ENCODE measurements around the gene ATP11A.
"Not testable (repeated sequence)": the region's sequence is repeated elsewhere in the genome, so short reads cannot be mapped to it uniquely, and the experiment has no call there.

ATP11A gene

GRCh38 chr13:112840472-112841302 is 150.8 kb downstream of the ATP11A start:
- H3K4me3 ChIP-seq (ENCODE audit: low read depth, low read length) = no peak overlapping the region
- no peaks in the 10 kb centered on the region for H3K9me3 ChIP-seq (ENCODE audit: control insufficient read depth, insufficient read depth, low read depth, low read length)
- POLR2A ChIA-PET = no interaction called here
- H3K27ac ChIP-seq (ENCODE audit: extremely low read depth, low read depth, low read length) = no peak overlapping the region
- TF ChIP-seq ZNF148 (tag by site-specific recombination; IDR thresholded peaks at IDR 0.05; ENCODE audit: borderline replicate concordance) (no peak), ZNF776 (tag by site-specific recombination; IDR thresholded peaks at IDR 0.05; ENCODE audit: borderline replicate concordance) (no peak), ZBTB20 (tag by site-specific recombination; IDR thresholded peaks at IDR 0.05) (no peak), TRIM28 (IDR thresholded peaks at IDR 0.05; ENCODE audit: borderline replicate concordance, low read length) (no peak), ZNF2 (tag by site-specific recombination; IDR thresholded peaks at IDR 0.05) (no peak), PRDM4 (tag by site-specific recombination; IDR thresholded peaks at IDR 0.05) (no peak), SP3 (tag by site-specific recombination; IDR thresholded peaks at IDR 0.05) (no peak), ZNF560 (tag by site-specific recombination; IDR thresholded peaks at IDR 0.05; ENCODE audit: borderline replicate concordance) (no peak), PRDM10 (tag by site-specific recombination; IDR thresholded peaks at IDR 0.05) (no peak), ZNF394 (tag by site-specific recombination; IDR thresholded peaks at IDR 0.05; ENCODE audit: borderline replicate concordance) (no peak), ZNF544 (tag by site-specific recombination; IDR thresholded peaks at IDR 0.05) (no peak), ZSCAN16 (tag by site-specific recombination; IDR thresholded peaks at IDR 0.05) (no peak), ZNF791 (tag by site-specific recombination; IDR thresholded peaks at IDR 0.05) (no peak)
- TF ChIP-seq, protein P1, sequence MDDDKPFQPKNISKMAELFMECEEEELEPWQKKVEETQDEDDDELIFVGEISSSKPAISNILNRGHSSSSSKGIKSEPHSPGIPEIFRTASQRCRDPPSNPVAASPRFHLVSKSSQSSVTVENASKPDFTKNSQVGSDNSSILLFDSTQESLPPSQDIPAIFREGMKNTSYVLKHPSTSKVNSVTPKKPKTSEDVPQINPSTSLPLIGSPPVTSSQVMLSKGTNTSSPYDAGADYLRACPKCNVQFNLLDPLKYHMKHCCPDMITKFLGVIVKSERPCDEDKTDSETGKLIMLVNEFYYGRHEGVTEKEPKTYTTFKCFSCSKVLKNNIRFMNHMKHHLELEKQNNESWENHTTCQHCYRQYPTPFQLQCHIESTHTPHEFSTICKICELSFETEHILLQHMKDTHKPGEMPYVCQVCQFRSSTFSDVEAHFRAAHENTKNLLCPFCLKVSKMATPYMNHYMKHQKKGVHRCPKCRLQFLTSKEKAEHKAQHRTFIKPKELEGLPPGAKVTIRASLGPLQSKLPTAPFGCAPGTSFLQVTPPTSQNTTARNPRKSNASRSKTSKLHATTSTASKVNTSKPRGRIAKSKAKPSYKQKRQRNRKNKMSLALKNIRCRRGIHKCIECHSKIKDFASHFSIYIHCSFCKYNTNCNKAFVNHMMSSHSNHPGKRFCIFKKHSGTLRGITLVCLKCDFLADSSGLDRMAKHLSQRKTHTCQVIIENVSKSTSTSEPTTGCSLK (tag by site-specific recombination; IDR thresholded peaks at IDR 0.05) = no peak
- TF ChIP-seq, protein P2, sequence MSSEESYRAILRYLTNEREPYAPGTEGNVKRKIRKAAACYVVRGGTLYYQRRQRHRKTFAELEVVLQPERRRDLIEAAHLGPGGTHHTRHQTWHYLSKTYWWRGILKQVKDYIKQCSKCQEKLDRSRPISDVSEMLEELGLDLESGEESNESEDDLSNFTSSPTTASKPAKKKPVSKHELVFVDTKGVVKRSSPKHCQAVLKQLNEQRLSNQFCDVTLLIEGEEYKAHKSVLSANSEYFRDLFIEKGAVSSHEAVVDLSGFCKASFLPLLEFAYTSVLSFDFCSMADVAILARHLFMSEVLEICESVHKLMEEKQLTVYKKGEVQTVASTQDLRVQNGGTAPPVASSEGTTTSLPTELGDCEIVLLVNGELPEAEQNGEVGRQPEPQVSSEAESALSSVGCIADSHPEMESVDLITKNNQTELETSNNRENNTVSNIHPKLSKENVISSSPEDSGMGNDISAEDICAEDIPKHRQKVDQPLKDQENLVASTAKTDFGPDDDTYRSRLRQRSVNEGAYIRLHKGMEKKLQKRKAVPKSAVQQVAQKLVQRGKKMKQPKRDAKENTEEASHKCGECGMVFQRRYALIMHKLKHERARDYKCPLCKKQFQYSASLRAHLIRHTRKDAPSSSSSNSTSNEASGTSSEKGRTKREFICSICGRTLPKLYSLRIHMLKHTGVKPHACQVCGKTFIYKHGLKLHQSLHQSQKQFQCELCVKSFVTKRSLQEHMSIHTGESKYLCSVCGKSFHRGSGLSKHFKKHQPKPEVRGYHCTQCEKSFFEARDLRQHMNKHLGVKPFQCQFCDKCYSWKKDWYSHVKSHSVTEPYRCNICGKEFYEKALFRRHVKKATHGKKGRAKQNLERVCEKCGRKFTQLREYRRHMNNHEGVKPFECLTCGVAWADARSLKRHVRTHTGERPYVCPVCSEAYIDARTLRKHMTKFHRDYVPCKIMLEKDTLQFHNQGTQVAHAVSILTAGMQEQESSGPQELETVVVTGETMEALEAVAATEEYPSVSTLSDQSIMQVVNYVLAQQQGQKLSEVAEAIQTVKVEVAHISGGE (tag by site-specific recombination; conservative IDR thresholded peaks at IDR 0.05; ENCODE audit: low read depth) = no peak
- H3K36me3 ChIP-seq (ENCODE audit: control insufficient read depth in 2 of 2, insufficient read depth in 1 of 2, low read length in 2 of 2) = peaks cover 0 to 37% of the 10 kb centered on the region in 2 experiments; a peak in 1 of 3 replicates
- CTCF ChIA-PET = no interaction called here
- H3K4me1 ChIP-seq (ENCODE audit: control insufficient read depth, insufficient read depth, low read length) = no peaks in the 10 kb centered on the region

- peaks cover 0 to 36% of the 10 kb centered on the region in 2 experiments; a peak in 1 of 3 replicates for H3K36me3 ChIP-seq (ENCODE audit: control insufficient read depth in 2 of 2, insufficient read depth in 1 of 2, low read length in 2 of 2)
- CTCF ChIA-PET, POLR2A ChIA-PET: not testable (repeated sequence)
These were observed 151.6 kb downstream of the ATP11A start for GRCh38 chr13:112841303-112842015.

More at GRCh38 chr13:112841303-112842015, 151.6 kb downstream of the ATP11A start:
- H3K4me3 ChIP-seq (ENCODE audit: low read depth, low read length); H3K4me1 ChIP-seq (ENCODE audit: control insufficient read depth, insufficient read depth, low read length); H3K27ac ChIP-seq (ENCODE audit: extremely low read depth, low read depth, low read length); H3K9me3 ChIP-seq (ENCODE audit: control insufficient read depth, insufficient read depth, low read depth, low read length): not testable (repeated sequence)

Measured in HEK293 (cell line).